ENCODE measurements around the gene C11orf97. TPM values are rescaled to one million over a fixed set of nuclear protein-coding genes. Genes with fewer than 3 reads are reported as not detected.
A peak's percentile ranks its signal among the peaks of the same experiment; 100 is the strongest.

C11orf97 gene
- total RNA-seq, 2 donors from 2014 or later = not detected

GRCh38 chr11:94477624-94478023, 34.6 kb upstream of the C11orf97 start:
- Histone ChIP-seq H3K9ac (ENCODE audit: extremely low read depth, low read length, poor library complexity, severe bottlenecking) (no peak overlapping the region), H3K27me3 (ENCODE audit: control insufficient read depth, insufficient read depth, low read length, poor library complexity, severe bottlenecking) (no peaks in the 10 kb centered on the region), H3K9me3 (ENCODE audit: control insufficient read depth, low read length) (no peaks in the 10 kb centered on the region), H3K36me3 (ENCODE audit: control insufficient read depth, insufficient read depth, low read length) (peaks cover 62% of the 10 kb centered on the region), H3K4me1 (ENCODE audit: control insufficient read depth, insufficient read depth, low read length) (no peaks in the 10 kb centered on the region), H3K27ac (ENCODE audit: low read depth, low read length) (no peak overlapping the region), H3K4me3 (ENCODE audit: low read length) (no peak overlapping the region)
- H3K4me1 Mint-ChIP-seq = peaks cover 4% of the 10 kb centered on the region
- H3K4me3 Mint-ChIP-seq = no peak overlapping the region
- H3K9me3 Mint-ChIP-seq = no peaks in the 10 kb centered on the region
- 94 to 95% methylated on average over 2 of the region's 2 CpGs for WGBS, 2 experiments (ENCODE audit: insufficient coverage in 1 of 2, insufficient read length in 1 of 2)
- no peaks in the 10 kb centered on the region for H3K27me3 Mint-ChIP-seq (ENCODE audit: insufficient read depth)
- peaks cover 44% of the 10 kb centered on the region for H3K36me3 Mint-ChIP-seq (ENCODE audit: low read depth)
- TF ChIP-seq CTCF (conservative IDR thresholded peaks at IDR 0.05) = no peak
- H3K27ac Mint-ChIP-seq = peak overlapping the region; percentile 5
- no peak for DNase-seq

- no peak overlapping the region for H3K4me3 Mint-ChIP-seq
- Histone ChIP-seq H3K27ac (ENCODE audit: low read depth, low read length) (no peak overlapping the region), H3K4me3 (ENCODE audit: low read length) (no peak overlapping the region), H3K9me3 (ENCODE audit: control insufficient read depth, low read length) (no peaks in the 10 kb centered on the region), H3K4me1 (ENCODE audit: control insufficient read depth, insufficient read depth, low read length) (no peaks in the 10 kb centered on the region), H3K9ac (ENCODE audit: extremely low read depth, low read length, poor library complexity, severe bottlenecking) (no peak overlapping the region), H3K27me3 (ENCODE audit: control insufficient read depth, insufficient read depth, low read length, poor library complexity, severe bottlenecking) (no peaks in the 10 kb centered on the region), H3K36me3 (ENCODE audit: control insufficient read depth, insufficient read depth, low read length) (peaks cover 70% of the 10 kb centered on the region)
- H3K27me3 Mint-ChIP-seq (ENCODE audit: insufficient read depth) = no peaks in the 10 kb centered on the region
- peak overlapping the region; percentile 42 for H3K27ac Mint-ChIP-seq
- H3K4me1 Mint-ChIP-seq = no peaks in the 10 kb centered on the region
- DNase-seq = no peak
- TF ChIP-seq CTCF (conservative IDR thresholded peaks at IDR 0.05) = no peak
- H3K36me3 Mint-ChIP-seq (ENCODE audit: low read depth) = peaks cover 57% of the 10 kb centered on the region
- no peaks in the 10 kb centered on the region for H3K9me3 Mint-ChIP-seq
These were observed 30.9 kb upstream of the C11orf97 start for GRCh38 chr11:94481342-94481741.

GRCh38 chr11:94486068-94486467, 26.2 kb upstream of the C11orf97 start:
- 98 to 100% methylated on average over 1 of the region's 1 CpG for WGBS, 2 experiments (ENCODE audit: insufficient coverage in 1 of 2, insufficient read length in 1 of 2)

More at GRCh38 chr11:94486068-94486467, 26.2 kb upstream of the C11orf97 start:
- no peaks in the 10 kb centered on the region for H3K4me1 ChIP-seq (ENCODE audit: control insufficient read depth, insufficient read depth, low read length)
- no peak overlapping the region for H3K4me3 ChIP-seq (ENCODE audit: low read length)
- H3K9me3 ChIP-seq (ENCODE audit: control insufficient read depth, low read length) = no peaks in the 10 kb centered on the region
- peaks cover 71% of the 10 kb centered on the region for H3K36me3 Mint-ChIP-seq (ENCODE audit: low read depth)
- DNase-seq = no peak
- no peaks in the 10 kb centered on the region for H3K27me3 ChIP-seq (ENCODE audit: control insufficient read depth, insufficient read depth, low read length, poor library complexity, severe bottlenecking)
- H3K4me1 Mint-ChIP-seq = peaks cover 3% of the 10 kb centered on the region
- H3K27ac ChIP-seq (ENCODE audit: low read depth, low read length) = no peak overlapping the region
- peaks cover 2% of the 10 kb centered on the region for H3K9me3 Mint-ChIP-seq
- H3K27ac Mint-ChIP-seq = no peak overlapping the region
- H3K4me3 Mint-ChIP-seq = no peak overlapping the region
- no peak overlapping the region for H3K9ac ChIP-seq (ENCODE audit: extremely low read depth, low read length, poor library complexity, severe bottlenecking)
- TF ChIP-seq CTCF (conservative IDR thresholded peaks at IDR 0.05) = no peak
- no peaks in the 10 kb centered on the region for H3K27me3 Mint-ChIP-seq (ENCODE audit: insufficient read depth)
- H3K36me3 ChIP-seq (ENCODE audit: control insufficient read depth, insufficient read depth, low read length) = peaks cover 79% of the 10 kb centered on the region

All from endodermal cell (in vitro differentiated cells).